Sigmoid colon (tissue), 7 donors: ENCODE data around the gene CCKAR. TPM values are rescaled to one million over a fixed set of nuclear protein-coding genes. Genes with fewer than 3 reads are reported as not detected.

Source experiments
- DNase-seq: peaks from one replicate; pipeline ENCODE4 v3.0.0-alpha.2; 2019
- H3K27ac ChIP-seq, 4 donors: fragments of 200-600 bp; sonication (generic); one replicate each; pipeline ENCODE4 v1.5.1; 2016 to 2019; ENCODE audit warnings: mild to moderate bottlenecking in 1 of 4
- H3K27me3 ChIP-seq, 3 donors: fragments of 200-600 bp; sonication (generic); one replicate each; pipeline ENCODE4 v1.5.1; 2019; ENCODE audit warnings: mild to moderate bottlenecking in 1 of 3
- H3K36me3 ChIP-seq, 4 donors: fragments of 200-600 bp; sonication (generic); one replicate each; pipeline ENCODE4 v1.5.1; 2016 to 2019
- H3K4me1 ChIP-seq, 4 donors: fragments of 200-600 bp; sonication (generic); one replicate each; pipeline ENCODE4 v1.5.1; 2017 to 2019
- H3K4me3 ChIP-seq, 4 donors: fragments of 200-600 bp; sonication (generic); one replicate each; pipeline ENCODE4 v1.5.1; 2017 to 2019; ENCODE audit warnings: mild to moderate bottlenecking in 2 of 4, moderate library complexity in 1 of 4
- H3K9me3 ChIP-seq, 4 donors: fragments of 200-600 bp in 3 of 4; sonication (generic) in 3 of 4; one replicate each; pipeline versions ENCODE4 v1.5.1 to v1.6.1; 2013 to 2019
- CTCF ChIP-seq, 4 experiments: fragments of 450-650 bp in 3 of 4; fragments of 200-600 bp in 1 of 4; IDR thresholded peaks; one replicate each; pipeline ENCODE4 v1.5.1; 2016 to 2019; ENCODE audit warnings: antibody characterized with exemption in 4 of 4, mild to moderate bottlenecking in 3 of 4, moderate library complexity in 2 of 4
- EP300 ChIP-seq, 4 donors: sonication (generic); formaldehyde crosslinking; IDR thresholded peaks; one replicate each; pipeline ENCODE4 v1.6.1; 2017; ENCODE audit warnings: antibody characterized with exemption in 4 of 4
- POLR2A ChIP-seq, 2 donors: fragments of 450-650 bp; IDR thresholded peaks; one replicate each; pipeline ENCODE4 v1.6.1; 2016; ENCODE audit warnings: antibody characterized with exemption in 2 of 2, mild to moderate bottlenecking in 2 of 2, moderate library complexity in 2 of 2
- POLR2AphosphoS5 ChIP-seq, 4 donors: sonication (generic); formaldehyde crosslinking; IDR thresholded peaks; one replicate each; pipeline ENCODE4 v1.6.1; 2017; ENCODE audit warnings: antibody characterized with exemption in 4 of 4
- WGBS, 2 donors: extraction: QIAGEN DNeasy Blood & Tissue Kit; methylation state at CpG; one replicate each; pipeline ENCODE4 v1.1.7; 2013; 5-methylcytosine and 5-hydroxymethylcytosine counted together
- intact Hi-C: fragments of 100-400 bp; cut with DNase I; formaldehyde crosslinking; loops from one replicate; pipeline ENCODE4 v1.15.1; 2023
- polyA plus RNA-seq, 3 donors: library from polyadenylated mRNA; stranded (reverse); fragments of 200-250 nt; gene quantifications; one replicate each; pipeline ENCODE4 v1.2.3, GENCODE V29; 2013
- total RNA-seq, 4 donors: library from RNA; depleted of rRNA; stranded (reverse); fragments of >200 nt; gene quantifications; one replicate each; pipeline ENCODE4 v1.1.0, GENCODE V29; 2016
- donor health status: healthy with polysubstance abuse.
- donor health status: Bipolar disorder and iron deficiency.
- donor health status: healthy.

The CCKAR gene
- total and polyA plus RNA-seq, 7 donors: 0.60 TPM; not detected in 6

- Histone ChIP-seq H3K9me3 (no peaks in the 10 kb centered on the region), H3K27me3 (no peaks in the 10 kb centered on the region), H3K4me1 (no peaks in the 10 kb centered on the region), H3K4me3 (no peak overlapping the region), H3K36me3 (no peaks in the 10 kb centered on the region), H3K27ac (no peak overlapping the region)
- intact Hi-C loops: no loop called here
- no peak for TF ChIP-seq EP300 (IDR thresholded peaks at IDR 0.05)
- no peak for TF ChIP-seq CTCF (IDR thresholded peaks at IDR 0.05)
- no peak for TF ChIP-seq POLR2AphosphoS5 (IDR thresholded peaks at IDR 0.05)
- TF ChIP-seq POLR2A (IDR thresholded peaks at IDR 0.05): no peak
- WGBS, 2 donors: 84 to 93% methylated on average over 1 of the region's 1 CpG
- no peak for DNase-seq
Observed at GRCh38 chr4:26471890-26472289, 18.4 kb downstream of the CCKAR start.

GRCh38 chr4:26468977-26469376, 21.3 kb downstream of the CCKAR start:
- no peak for DNase-seq
- Histone ChIP-seq H3K4me3 (no peak overlapping the region), H3K36me3 (no peaks in the 10 kb centered on the region), H3K27me3 (no peaks in the 10 kb centered on the region), H3K27ac (no peak overlapping the region), H3K4me1 (peaks cover 0 to under 1% (median 0%) of the 10 kb centered on the region in 4 donors), H3K9me3 (no peaks in the 10 kb centered on the region)
- intact Hi-C loops: loop anchor here (10.0 kb wide), 1 partner anchor 536 kb away; no protein-coding TSS in a partner anchor
- TF ChIP-seq POLR2AphosphoS5 (IDR thresholded peaks at IDR 0.05): no peak
- TF ChIP-seq EP300 (IDR thresholded peaks at IDR 0.05): no peak
- no peak for TF ChIP-seq CTCF (IDR thresholded peaks at IDR 0.05)
- TF ChIP-seq POLR2A (IDR thresholded peaks at IDR 0.05): no peak
- 68 to 71% methylated on average over 4 of the region's 4 CpGs for WGBS, 2 donors

- Histone ChIP-seq H3K27me3 (no peaks in the 10 kb centered on the region), H3K4me3 (no peak overlapping the region), H3K27ac (no peak overlapping the region), H3K4me1 (peaks cover 0 to 6% (median 3%) of the 10 kb centered on the region in 4 donors), H3K9me3 (no peaks in the 10 kb centered on the region), H3K36me3 (no peaks in the 10 kb centered on the region)
- intact Hi-C loops: loop anchor here (10.0 kb wide), 1 partner anchor 536 kb away; no protein-coding TSS in a partner anchor
- TF ChIP-seq POLR2A (IDR thresholded peaks at IDR 0.05): no peak
- TF ChIP-seq CTCF (IDR thresholded peaks at IDR 0.05): no peak
- TF ChIP-seq EP300 (IDR thresholded peaks at IDR 0.05): no peak
- TF ChIP-seq POLR2AphosphoS5 (IDR thresholded peaks at IDR 0.05): no peak
- DNase-seq: no peak
- 77 to 88% methylated on average over 9 of the region's 9 CpGs for WGBS, 2 donors
Observed at GRCh38 chr4:26468283-26468949, 21.9 kb downstream of the CCKAR start.

GRCh38 chr4:26467724-26468123, 22.6 kb downstream of the CCKAR start:
- TF ChIP-seq POLR2A (IDR thresholded peaks at IDR 0.05) (no peak), EP300 (IDR thresholded peaks at IDR 0.05) (no peak), CTCF (IDR thresholded peaks at IDR 0.05) (no peak), POLR2AphosphoS5 (IDR thresholded peaks at IDR 0.05) (no peak)

More at GRCh38 chr4:26467724-26468123, 22.6 kb downstream of the CCKAR start:
- H3K36me3 ChIP-seq: no peaks in the 10 kb centered on the region
- H3K27me3 ChIP-seq: no peaks in the 10 kb centered on the region
- 86 to 91% methylated on average over 1 of the region's 1 CpG for WGBS, 2 donors
- DNase-seq: no peak
- no peak overlapping the region for H3K27ac ChIP-seq
- H3K4me1 ChIP-seq: peaks cover 0 to 13% (median 10%) of the 10 kb centered on the region in 4 donors
- H3K4me3 ChIP-seq: no peak overlapping the region
- no peaks in the 10 kb centered on the region for H3K9me3 ChIP-seq
- intact Hi-C loops: loop anchor here (10.0 kb wide), 1 partner anchor 537 kb away; no protein-coding TSS in a partner anchor
